Activated CD4-positive, alpha-beta T cell treated with anti-CD3 and anti-CD28 coated beads, Interleukin-2, amount 10 ng/mL, durations not matched to agents 7 days and 5 days (primary cell): ENCODE data around the gene ARPIN. TPM values are rescaled to one million over a fixed set of nuclear protein-coding genes. Genes with fewer than 3 reads are reported as not detected.

Experiments
- CTCF ChIA-PET: fragments of 350-600 bp; sonication (Branson Sonifier 250); formaldehyde crosslinking; loops from one replicate; lab custom pipeline; 2021; ENCODE audit warnings: antibody characterized with exemption; lab: Charles Lee
- POLR2A ChIA-PET: fragments of 350-600 bp; sonication (Branson Sonifier 250); formaldehyde crosslinking; loops from one replicate; lab custom pipeline; 2021; ENCODE audit warnings: antibody characterized with exemption; lab: Charles Lee
- DNase-seq: peaks from one replicate; pipeline ENCODE4 v3.0.0-alpha.2; 2020
- H3K27ac Mint-ChIP-seq: one replicate; pipeline ENCODE4 v1.8.0; 2021; ENCODE audit warnings: mild to moderate bottlenecking, moderate library complexity, mixed read lengths
- H3K27me3 Mint-ChIP-seq: one replicate; pipeline ENCODE4 v1.8.0; 2021; ENCODE audit warnings: mixed read lengths
- H3K36me3 Mint-ChIP-seq: one replicate; pipeline ENCODE4 v1.8.0; 2021; ENCODE audit warnings: low read depth, mixed read lengths
- H3K4me1 Mint-ChIP-seq: one replicate; pipeline ENCODE4 v1.8.0; 2021; ENCODE audit warnings: mixed read lengths
- H3K4me3 Mint-ChIP-seq: one replicate; pipeline ENCODE4 v1.8.0; 2021; ENCODE audit warnings: mild to moderate bottlenecking, moderate library complexity, mixed read lengths
- H3K9me3 Mint-ChIP-seq: one replicate; pipeline ENCODE4 v1.8.0; 2021; ENCODE audit warnings: mixed read lengths
- total RNA-seq, 2 experiments: library from RNA; stranded (reverse); gene quantifications; one replicate each; pipeline ENCODE4 v1.2.3, GENCODE V29; 2021

Gene ARPIN
- total RNA-seq, 2 experiments from 2014 or later: not detected

DNA sequence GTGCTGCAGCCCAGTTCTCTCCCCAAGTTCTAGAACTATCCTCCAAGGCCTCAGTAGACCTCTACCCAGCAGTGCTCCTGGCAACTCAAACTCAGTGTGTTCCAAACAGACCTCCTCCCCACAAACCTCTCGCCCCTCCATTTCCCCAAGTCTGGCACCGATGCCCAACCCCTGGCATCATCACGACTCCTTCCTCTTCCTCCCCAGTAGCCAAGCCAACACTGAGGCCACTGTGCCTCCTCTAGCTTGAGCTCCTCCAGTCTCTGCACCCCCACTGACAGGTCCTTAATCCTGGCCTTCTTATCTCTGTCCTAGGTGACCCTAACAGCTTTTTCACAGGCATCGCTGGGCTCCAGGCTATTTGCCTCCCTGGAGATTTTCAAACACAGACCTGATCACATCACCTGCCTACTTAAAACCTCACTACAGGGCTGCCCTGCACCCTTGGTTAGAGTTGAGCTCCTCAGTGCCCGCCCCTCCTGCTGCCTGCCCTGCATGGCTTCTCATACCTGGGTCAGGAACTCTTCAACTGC lies 6.8 kb downstream of the ARPIN start:
- ChIA-PET CTCF (interaction anchor here (1.0 kb wide), 2 partner anchors 12 to 15 kb away, joined by 3 read pairs; partner anchors contain the start of gene AP3S2), POLR2A (no interaction called here)
- Mint-ChIP-seq H3K9me3 (no peaks in the 10 kb centered on the region), H3K27ac (no peak overlapping the region), H3K36me3 (no peaks in the 10 kb centered on the region), H3K4me3 (no peak overlapping the region), H3K27me3 (peaks cover 6% of the 10 kb centered on the region), H3K4me1 (no peaks in the 10 kb centered on the region)
- no peak for DNase-seq

DNA sequence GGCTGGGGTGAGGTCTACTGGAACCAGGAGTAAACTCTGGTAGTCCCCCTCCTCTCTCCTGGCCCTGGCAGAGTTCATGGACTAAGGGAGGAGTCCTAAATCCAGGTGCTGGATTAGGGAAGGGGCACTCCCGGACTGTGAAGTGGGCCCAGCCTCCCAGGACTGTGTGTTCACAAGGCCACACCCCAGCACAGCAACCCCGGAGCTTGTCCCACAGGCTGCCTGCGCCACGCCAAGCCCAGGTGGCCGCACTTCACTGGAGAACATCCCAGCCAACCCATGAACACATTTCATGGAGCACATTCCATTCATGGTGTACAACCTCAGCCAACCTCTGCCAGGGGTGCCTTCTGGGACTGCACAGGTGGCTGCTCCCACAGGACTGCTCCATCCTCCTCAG lies 8.2 kb downstream of the ARPIN start:
- no peak overlapping the region for H3K27ac Mint-ChIP-seq
- H3K4me3 Mint-ChIP-seq: no peak overlapping the region
- POLR2A ChIA-PET: no interaction called here
- DNase-seq: no peak
- no peaks in the 10 kb centered on the region for H3K36me3 Mint-ChIP-seq
- no peaks in the 10 kb centered on the region for H3K9me3 Mint-ChIP-seq
- H3K27me3 Mint-ChIP-seq: no peaks in the 10 kb centered on the region
- CTCF ChIA-PET: interaction anchor here (1.8 kb wide), 1 partner anchor 167 kb away, joined by 3 read pairs; no protein-coding TSS in a partner anchor
- H3K4me1 Mint-ChIP-seq: no peaks in the 10 kb centered on the region

DNA sequence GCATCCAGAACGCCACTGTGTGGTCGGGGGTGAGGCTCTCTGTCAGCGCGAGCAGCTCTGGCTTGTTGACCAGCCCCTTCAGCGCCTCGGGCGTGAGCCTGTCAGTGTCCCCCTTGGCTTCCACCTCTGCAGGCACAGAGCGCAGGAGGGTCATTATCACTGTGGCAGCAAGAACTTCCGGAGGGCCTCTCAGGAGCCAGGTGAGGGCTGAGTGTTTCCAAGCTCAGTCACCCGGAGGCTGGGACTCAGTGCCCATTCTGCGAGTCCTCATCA lies 9.0 kb downstream of the ARPIN start:
- DNase-seq: no peak
- no peak overlapping the region for H3K27ac Mint-ChIP-seq
- H3K9me3 Mint-ChIP-seq: no peaks in the 10 kb centered on the region
- no peaks in the 10 kb centered on the region for H3K27me3 Mint-ChIP-seq
- H3K36me3 Mint-ChIP-seq: no peaks in the 10 kb centered on the region
- ChIA-PET CTCF (interaction anchor here (1.8 kb wide), 1 partner anchor 167 kb away, joined by 3 read pairs; no protein-coding TSS in a partner anchor), POLR2A (no interaction called here)
- H3K4me1 Mint-ChIP-seq: no peaks in the 10 kb centered on the region
- no peak overlapping the region for H3K4me3 Mint-ChIP-seq

DNA sequence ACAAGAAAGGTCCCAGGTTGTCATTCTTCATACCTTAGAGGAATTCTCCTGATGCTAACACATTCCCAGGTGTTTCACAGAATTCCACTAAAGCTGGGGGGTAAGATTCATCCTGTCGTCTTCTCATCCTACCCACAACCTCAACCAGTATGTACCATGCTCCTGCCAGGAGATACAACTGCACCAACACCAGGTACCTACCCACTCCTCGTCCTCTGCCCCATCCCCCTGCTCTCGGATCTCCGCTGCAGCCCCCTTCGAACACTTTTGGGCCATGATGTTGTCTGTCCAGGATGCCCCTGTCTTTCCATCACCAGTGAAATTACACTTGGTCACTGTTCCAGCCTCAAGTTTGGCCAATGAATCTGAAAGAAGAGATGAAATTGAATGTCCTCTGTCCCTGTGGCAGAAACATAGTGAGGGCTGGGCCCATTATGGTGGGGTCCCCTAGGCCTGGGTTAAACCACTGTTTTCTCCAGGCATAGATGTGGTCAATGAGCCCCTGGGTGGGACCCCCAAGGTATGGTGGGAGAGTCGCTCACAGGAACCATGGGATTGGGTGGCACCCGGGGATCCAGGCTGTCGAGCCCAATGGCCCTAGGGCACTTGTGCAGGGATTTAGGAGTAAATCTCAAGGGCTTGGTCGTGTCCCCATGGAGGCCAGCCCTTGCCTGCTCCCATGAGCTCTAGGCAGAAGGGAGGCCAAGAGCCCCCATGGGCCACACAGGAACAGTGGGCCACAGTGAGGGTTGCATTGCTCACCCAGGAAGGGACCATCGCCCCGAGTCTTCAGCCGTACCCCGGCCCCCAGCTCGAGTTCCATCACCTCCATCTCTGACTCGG lies 9.5 kb downstream of the ARPIN start:
- H3K4me3 Mint-ChIP-seq: no peak overlapping the region
- no peaks in the 10 kb centered on the region for H3K36me3 Mint-ChIP-seq
- no peaks in the 10 kb centered on the region for H3K4me1 Mint-ChIP-seq
- H3K9me3 Mint-ChIP-seq: no peaks in the 10 kb centered on the region
- DNase-seq: no peak
- no peaks in the 10 kb centered on the region for H3K27me3 Mint-ChIP-seq
- CTCF ChIA-PET: interaction anchor here (0.5 to 1.8 kb wide), 2 partner anchors 168 to 270 kb away, joined by 3 to 5 read pairs; no protein-coding TSS in a partner anchor
- POLR2A ChIA-PET: no interaction called here
- no peak overlapping the region for H3K27ac Mint-ChIP-seq

DNA sequence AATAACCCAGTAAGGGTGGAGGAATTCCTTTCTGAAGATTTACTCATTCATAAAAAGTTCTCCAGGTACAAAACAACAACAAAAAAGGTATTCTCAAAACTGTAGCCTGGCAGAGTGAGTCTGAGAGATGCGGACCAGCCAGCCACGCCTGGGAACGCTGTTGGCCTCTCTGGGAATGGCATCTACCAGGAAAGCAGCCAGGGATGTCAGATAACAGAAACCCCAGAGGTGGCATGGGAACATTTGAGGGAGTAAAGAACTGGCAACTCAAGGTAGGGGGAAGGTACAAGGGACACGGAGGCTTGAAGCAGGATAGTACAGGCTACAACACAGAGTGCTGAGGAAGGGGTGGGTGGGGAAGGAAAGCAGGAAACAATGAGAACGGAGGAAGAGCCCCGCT lies 11.9 kb downstream of the ARPIN start:
- no peak for DNase-seq
- H3K27ac Mint-ChIP-seq: no peak overlapping the region
- CTCF ChIA-PET: interaction anchor here (0.5 kb wide), 1 partner anchor 131 kb away, joined by 3 read pairs; no protein-coding TSS in a partner anchor

DNA sequence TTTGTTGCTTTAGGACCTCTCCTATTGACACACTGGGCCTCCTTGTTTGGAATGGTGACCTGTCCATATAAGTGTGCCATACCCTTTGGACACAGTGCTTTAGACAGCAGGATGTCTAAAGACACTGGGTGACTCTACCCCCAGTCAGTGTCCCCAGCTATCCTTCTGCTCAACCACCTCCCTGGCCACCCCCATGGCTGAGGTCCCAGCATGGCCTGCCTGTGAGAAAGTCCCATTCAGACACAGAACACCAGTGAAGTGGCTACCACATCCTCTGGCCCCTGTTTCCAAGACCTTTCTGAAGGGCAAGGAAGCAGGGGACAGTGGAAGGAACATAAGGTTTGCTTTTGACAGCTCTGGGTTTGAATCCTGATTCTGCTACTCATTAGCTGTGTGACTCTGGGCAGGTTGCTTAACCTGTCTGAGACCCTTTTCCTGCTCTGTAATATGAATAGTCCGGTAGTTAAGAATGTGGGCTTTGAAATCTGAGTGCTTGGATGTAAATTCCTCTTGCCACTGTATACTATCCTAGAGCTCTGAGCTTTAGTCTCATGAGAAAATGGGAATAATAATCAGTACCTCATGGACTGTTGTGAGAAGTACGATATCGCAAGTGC lies 12.7 kb downstream of the ARPIN start:
- H3K27ac Mint-ChIP-seq: no peak overlapping the region
- H3K4me3 Mint-ChIP-seq: no peak overlapping the region
- ChIA-PET CTCF (interaction anchor here (0.5 to 2.4 kb wide), 3 partner anchors 11 to 148 kb away, joined by 3 to 13 read pairs (median 3); no protein-coding TSS in a partner anchor), POLR2A (no interaction called here)
- H3K36me3 Mint-ChIP-seq: no peaks in the 10 kb centered on the region
- H3K9me3 Mint-ChIP-seq: no peaks in the 10 kb centered on the region
- no peak for DNase-seq
- peaks cover 1% of the 10 kb centered on the region for H3K4me1 Mint-ChIP-seq
- peaks cover 2% of the 10 kb centered on the region for H3K27me3 Mint-ChIP-seq

More for the DNA sequence above, 11.9 kb downstream of the ARPIN start:
- H3K36me3 Mint-ChIP-seq: no peaks in the 10 kb centered on the region
- H3K4me3 Mint-ChIP-seq: no peak overlapping the region
- peaks cover 2% of the 10 kb centered on the region for H3K27me3 Mint-ChIP-seq
- POLR2A ChIA-PET: no interaction called here
- H3K9me3 Mint-ChIP-seq: no peaks in the 10 kb centered on the region
- H3K4me1 Mint-ChIP-seq: no peaks in the 10 kb centered on the region

DNA sequence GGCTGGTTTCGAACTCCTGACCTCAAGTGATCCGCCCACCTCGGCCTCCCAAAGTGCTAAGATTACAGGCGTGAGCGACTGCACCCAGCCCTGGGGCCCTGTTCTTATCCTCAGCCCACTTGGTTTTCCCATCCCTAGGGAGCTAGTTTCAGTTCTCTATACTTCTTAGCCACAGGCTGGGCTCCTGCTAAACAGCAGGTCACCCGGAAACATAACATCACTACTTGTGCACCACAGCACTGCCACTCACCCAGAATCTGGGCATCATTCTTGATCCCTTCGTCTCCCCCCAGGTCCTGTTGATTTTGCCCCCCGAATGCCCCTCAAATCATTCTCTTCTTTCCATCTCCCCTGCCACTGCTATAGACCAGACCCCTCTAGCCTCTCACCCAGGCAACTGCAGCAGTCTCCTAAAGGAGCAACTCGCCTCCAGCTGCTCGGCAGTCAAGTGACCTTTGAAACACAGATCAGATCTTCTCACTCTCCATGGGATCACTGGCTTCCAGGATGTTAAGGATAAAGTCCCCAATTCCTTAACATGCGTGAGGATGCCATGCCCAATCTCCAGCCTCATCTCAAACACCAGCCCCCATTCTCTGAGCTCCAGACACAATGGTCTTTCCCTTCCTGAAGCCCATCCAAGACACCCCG lies 13.3 kb downstream of the ARPIN start:
- Mint-ChIP-seq H3K9me3 (no peaks in the 10 kb centered on the region), H3K4me3 (no peak overlapping the region)

DNA sequence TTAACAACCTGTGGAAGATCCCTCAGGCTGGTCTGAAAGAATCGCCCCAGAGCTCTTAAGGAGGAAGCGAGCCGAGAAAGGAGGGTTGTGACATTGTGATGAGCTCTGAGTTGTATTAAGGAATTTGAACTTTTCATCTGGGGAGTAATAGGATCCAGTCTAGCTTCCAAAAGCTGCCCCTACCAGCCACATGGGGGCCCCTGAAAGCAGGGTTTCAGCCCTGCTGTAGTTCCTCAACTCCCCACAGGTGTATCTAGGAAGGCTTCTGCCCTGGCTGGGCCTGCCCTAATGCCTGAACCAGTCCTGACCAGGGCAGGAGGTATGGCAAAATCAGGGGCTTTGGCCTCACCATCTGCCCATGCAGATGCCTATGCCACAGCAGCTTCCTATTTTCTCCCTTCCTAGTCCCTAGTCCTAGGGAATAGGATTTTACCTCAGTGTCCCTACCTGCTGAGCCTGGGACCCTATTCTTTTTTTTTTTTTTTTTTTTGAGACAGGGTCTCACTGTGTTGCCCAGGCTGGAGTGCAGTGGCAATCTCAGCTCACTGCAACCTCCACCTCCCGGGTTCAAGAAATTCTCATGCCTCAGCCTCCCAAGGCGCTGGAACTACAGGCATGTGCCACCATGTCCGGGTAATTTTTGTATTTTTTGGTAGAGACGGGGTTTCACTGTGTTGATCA lies 14.0 kb downstream of the ARPIN start:
- ChIA-PET POLR2A (no interaction called here), CTCF (interaction anchor here (0.6 to 2.4 kb wide), 10 partner anchors 10 to 188 kb away, joined by 3 to 13 read pairs (median 3); no protein-coding TSS in a partner anchor)
- Mint-ChIP-seq H3K4me3 (no peak overlapping the region), H3K36me3 (no peaks in the 10 kb centered on the region), H3K27me3 (peaks cover 2% of the 10 kb centered on the region), H3K9me3 (no peaks in the 10 kb centered on the region), H3K4me1 (peaks cover 10% of the 10 kb centered on the region), H3K27ac (no peak overlapping the region)
- DNase-seq: peak; percentile 66

More for the DNA sequence above, 13.3 kb downstream of the ARPIN start:
- peaks cover 4% of the 10 kb centered on the region for H3K4me1 Mint-ChIP-seq
- H3K27ac Mint-ChIP-seq: no peak overlapping the region
- CTCF ChIA-PET: interaction anchor here (0.6 to 2.4 kb wide), 4 partner anchors 11 to 149 kb away, joined by 3 to 13 read pairs (median 4); no protein-coding TSS in a partner anchor
- no peak for DNase-seq
- no peaks in the 10 kb centered on the region for H3K36me3 Mint-ChIP-seq
- POLR2A ChIA-PET: no interaction called here
- peaks cover 2% of the 10 kb centered on the region for H3K27me3 Mint-ChIP-seq

DNA sequence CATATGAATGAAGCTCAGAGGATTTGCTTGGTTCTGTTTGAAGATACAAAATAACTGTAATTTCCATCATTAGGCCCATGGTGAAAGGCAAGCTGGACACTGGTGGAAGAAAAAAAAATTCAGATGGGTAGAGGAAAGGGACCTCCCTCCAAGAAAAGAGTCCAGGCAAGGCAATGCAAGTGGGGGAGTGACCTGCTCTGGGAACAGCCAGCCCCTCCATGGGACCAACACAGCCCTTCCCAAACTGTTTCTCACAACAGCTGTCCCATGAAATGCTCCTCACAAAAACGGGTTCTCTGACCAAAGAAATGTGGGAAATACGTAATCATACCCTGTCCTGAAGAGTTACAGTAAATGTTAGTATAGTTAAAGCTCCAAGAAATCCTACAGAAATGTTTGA lies 14.6 kb downstream of the ARPIN start:
- Mint-ChIP-seq H3K27ac (no peak overlapping the region), H3K9me3 (no peaks in the 10 kb centered on the region), H3K4me3 (no peak overlapping the region), H3K27me3 (peaks cover 2% of the 10 kb centered on the region), H3K4me1 (peaks cover 15% of the 10 kb centered on the region), H3K36me3 (peaks cover 3% of the 10 kb centered on the region)
- DNase-seq: no peak
- CTCF ChIA-PET: interaction anchor here (0.6 to 2.4 kb wide), 9 partner anchors 9 to 189 kb away, joined by 3 to 13 read pairs (median 3); no protein-coding TSS in a partner anchor
- POLR2A ChIA-PET: no interaction called here

- POLR2A ChIA-PET: interaction anchor here (0.7 kb wide), 1 partner anchor 191 kb away, joined by 6 read pairs; no protein-coding TSS in a partner anchor
- H3K4me1 Mint-ChIP-seq: peaks cover 44% of the 10 kb centered on the region
- CTCF ChIA-PET: interaction anchor here (0.6 to 1.2 kb wide), 5 partner anchors 12 to 578 kb away, joined by 3 to 5 read pairs (median 3); no protein-coding TSS in a partner anchor
- H3K27me3 Mint-ChIP-seq: peaks cover 2% of the 10 kb centered on the region
- peak; percentile 91 for DNase-seq
- peak within 1 kb of the TSS; percentile 96 for H3K27ac Mint-ChIP-seq
- peaks cover 11% of the 10 kb centered on the region for H3K36me3 Mint-ChIP-seq
- peak within 1 kb of the TSS; percentile 99 for H3K4me3 Mint-ChIP-seq
- no peaks in the 10 kb centered on the region for H3K9me3 Mint-ChIP-seq
Measured at GRCh38 chr15:89893696-89894447, 18.9 kb downstream of the ARPIN start, which contains the start of gene AP3S2. TSS of gene AP3S2 (minus strand) at chr15:89893994. CDS start at chr15:89893949, 45 bp downstream.

- Mint-ChIP-seq H3K36me3 (peaks cover 19% of the 10 kb centered on the region), H3K27me3 (peaks cover 2% of the 10 kb centered on the region), H3K4me1 (peaks cover 44% of the 10 kb centered on the region), H3K27ac (peak overlapping the region; percentile 96), H3K4me3 (peak overlapping the region; percentile 99), H3K9me3 (no peaks in the 10 kb centered on the region)
- DNase-seq: no peak
- CTCF ChIA-PET: no interaction called here
- POLR2A ChIA-PET: no interaction called here
Measured at GRCh38 chr15:89893027-89893426, 19.7 kb downstream of the ARPIN start.
